Measurements from ENCODE around the gene NDUFA12.

NDUFA12 gene

DNA sequence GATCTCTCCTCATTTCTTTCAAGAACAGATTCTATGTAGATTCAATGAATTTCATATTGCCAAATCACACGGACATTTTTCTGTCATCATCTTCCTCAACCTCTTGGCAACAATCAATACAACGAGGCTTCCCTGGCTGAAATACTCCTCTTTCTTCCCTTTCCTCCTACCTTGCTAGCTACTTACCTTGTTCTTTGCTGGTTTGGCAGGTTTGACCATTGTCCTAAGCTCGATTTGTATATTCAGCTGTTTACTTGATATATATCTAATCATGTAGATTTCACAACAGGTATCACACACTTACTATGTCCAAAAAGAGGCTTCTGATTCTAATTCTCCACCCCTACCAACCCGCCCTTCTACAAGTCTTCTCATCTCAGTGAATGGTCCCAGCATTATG, 23.6 kb downstream of the NDUFA12 start:
- DNase-seq, result no peak

DNA sequence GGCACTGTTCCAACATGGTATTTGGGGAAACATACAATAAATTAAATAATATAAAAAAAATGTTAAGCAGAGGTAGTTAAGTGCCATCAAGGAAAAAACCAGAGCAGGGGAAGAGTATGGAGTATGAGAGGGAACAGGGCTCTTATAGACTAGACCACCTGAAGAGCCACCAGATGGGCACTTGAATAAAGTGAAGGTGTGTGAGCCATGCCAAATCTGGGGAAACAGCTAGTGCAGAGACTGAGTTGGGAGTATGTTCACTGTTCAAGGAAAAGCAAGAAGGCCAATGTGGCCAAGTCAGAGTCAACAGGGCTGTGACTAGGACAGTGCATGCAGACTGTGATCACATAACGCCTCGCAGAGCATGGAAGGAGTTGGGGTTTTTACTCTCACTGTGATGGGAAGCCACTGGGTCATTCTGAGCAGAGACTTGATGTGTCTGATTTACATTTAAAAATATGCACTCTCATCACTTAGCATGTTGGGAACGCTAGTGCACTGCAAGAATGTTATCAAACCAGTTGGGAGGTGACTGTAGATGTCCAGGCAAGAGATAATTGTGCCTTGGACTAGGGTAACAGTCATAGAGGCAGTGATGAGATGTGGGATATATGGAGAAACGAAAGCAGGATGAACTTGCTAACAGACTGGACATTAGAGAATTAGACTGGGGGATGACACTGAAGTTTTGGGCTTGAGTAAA, 25.6 kb downstream of the NDUFA12 start:
- no peak for DNase-seq

DNA sequence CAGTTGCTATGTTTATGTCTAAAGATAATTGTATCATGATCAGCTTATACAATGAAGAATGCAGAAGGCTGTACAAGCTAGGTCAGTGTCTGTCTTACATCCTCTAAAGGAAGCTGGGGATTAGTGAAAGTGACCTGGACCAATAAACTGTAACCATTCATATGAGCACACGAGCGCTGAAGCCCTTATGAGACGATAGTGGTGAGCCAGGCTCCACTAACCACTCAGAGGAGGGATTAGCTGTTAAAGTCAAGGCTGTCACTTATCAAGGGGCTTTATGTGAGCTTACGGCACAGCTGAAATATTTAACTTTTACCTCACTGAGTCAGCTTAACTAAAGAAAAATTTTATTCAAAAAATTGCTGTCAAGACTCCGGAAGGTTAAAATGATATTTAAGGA, 30.3 kb downstream of the NDUFA12 start:
- no peak for DNase-seq

DNA sequence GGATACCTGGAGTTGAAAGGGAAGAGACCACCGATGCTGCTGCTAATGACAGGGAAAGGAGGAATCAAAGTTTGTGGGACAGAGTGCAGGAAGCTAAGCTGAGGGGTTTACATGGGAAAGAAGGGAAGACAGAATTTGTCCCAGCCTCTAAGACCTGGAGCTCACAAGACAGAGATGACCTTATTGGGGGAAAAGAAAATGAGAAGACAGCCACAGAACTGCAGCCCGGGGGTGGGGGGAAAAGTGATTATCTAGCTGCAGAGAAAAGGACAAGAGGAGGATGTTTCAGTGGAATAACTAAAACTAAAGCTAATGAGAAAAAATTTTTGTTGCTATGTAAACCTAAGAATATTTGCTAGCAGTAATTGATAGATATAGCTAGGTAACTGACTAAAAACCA, 30.7 kb downstream of the NDUFA12 start:
- DNase-seq, result no peak

DNA sequence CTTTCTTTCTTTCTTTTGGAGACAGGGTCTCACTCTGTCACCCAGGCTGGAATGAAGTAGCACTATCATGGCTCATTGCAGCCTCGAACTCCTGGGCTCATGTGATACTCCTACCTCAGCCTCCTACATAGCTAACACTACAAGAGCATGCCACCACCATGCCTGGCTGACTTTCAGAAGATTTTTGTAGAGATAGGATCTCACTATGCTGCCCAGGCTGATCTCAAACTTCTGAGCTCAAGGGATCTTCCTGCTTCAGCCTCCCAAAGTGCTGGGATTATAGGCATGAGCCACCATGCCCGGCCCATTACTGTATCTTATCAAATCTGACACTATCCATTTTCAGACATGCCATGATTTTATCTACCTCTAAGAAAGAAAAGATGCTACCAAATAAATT, 31.6 kb downstream of the NDUFA12 start:
- DNase-seq, result no peak

DNA sequence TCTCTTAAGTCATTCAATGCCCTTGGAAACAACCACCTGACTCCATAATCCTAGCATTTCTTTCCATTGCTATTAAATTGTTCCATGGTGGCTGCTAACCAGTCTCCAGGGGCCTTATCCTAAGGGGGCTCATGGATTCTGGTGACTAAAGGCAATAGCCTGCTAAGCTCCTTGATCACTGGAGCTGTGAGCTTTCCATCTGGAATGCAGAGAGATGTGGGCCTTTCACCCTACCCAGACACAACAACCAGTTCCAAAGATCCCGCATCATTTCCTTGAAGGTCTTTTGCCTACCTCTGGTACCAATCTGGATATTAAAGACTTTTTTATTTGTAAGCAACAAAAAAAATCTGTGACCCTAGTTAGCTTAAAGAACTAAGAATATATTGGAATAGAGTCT, 32.9 kb downstream of the NDUFA12 start:
- DNase-seq, result no peak

DNA sequence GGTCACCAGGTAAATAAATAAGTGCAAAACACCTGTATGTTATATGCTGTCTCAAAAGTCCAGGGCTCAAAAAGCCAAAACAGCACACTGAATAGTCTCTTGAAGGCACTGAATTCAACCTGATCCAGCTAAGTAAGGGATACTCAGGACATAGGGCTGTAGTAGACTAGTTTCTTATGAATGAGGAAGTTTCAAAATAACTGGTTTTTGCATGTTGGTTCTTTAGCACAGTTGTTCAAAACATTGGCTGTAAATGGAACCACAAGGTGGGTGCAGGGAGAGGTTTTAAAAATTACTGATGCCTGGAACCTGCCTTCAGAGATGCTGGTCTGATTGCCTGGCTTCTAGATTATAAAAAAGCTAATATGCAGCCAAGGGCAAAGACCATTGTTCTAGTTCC, 34.1 kb downstream of the NDUFA12 start:
- DNase-seq, result no peak

DNA sequence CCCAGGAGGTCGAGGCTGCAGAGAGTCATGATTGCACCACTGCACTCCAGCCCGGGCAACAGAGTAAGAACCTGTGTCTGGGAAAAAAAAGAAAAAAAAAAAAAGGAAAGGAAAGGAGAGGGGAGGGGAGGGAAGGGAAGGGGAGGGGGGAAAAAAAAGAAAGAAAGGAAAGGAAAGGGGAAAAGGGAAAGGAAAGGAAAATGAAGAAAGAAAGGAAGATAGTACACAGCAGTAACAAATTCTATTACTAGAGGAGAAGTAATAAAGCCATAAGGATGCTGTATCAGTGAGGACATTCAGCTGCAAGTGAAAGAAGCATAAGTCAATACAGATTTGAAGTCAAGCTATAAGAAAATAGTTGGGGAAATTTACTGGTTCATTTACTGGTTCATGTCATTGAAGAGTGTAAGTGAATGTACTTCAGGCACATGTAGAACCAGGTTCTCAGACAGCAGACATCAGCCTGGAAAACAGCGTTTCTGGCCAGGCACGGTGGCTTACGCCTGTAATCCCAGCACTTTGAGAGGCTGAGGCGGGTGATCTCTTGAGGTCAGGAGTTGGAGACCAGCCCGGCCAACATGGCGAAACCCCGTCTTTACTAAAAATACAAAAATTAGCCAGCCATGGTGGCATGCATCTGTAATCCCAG, 37.4 kb downstream of the NDUFA12 start:
- DNase-seq, result no peak

DNA sequence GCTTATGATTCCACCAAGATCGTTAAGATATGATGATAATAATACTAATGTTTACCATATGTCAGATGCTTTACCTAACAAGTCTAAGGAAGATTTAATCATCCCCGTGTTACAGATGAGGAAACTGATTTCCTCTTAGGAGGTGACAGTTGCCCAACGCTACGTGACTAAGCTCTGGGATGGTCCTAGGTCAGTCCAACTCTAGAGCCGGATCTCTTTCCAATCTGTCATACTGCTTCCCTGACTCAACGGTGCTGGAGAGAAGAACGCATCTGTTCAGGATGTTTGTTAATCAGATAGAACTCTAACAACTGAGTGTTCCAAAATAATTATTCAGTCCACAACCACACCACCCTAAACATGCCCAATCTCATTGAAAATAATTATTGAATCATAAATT, 39.8 kb downstream of the NDUFA12 start:
- DNase-seq, result no peak

DNA sequence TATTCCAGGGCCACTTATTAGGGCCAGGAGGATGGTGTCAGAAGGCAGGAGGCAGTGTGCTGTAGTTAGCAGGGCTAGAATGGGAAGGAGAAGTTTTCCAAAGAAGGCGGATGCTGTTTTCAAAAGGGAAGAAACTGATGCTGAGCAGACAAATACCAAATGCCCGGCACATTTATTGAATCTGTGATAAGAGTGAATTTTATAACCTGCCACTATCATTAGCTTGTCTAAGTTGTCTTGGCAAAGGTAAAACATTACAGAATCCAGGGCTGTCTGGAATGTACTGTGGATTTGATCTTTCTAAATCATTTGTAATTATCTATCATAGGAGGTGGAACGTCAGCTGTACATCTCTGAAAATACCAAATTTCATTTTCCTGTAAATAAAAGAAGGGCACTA, 40.8 kb downstream of the NDUFA12 start:
- DNase-seq, result no peak

DNA sequence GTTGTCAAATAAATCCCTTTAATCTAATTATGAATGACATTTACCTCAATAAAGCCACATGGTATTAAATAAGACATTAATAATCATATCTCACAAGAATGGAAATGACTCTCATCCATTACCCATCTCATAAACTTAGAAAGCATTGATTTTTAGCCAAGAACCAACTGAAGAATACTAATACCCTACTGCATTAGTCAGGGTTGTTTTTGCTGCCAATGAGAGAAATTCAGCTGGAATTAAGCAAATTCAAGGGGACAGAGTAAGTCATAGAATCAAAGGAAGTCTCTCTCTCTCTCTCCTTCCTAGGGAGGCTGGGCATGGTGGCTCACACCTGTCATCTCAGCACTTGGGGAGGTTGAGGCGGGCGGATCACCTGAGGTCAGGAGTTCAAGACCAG, 41.6 kb downstream of the NDUFA12 start:
- no peak for DNase-seq

DNA sequence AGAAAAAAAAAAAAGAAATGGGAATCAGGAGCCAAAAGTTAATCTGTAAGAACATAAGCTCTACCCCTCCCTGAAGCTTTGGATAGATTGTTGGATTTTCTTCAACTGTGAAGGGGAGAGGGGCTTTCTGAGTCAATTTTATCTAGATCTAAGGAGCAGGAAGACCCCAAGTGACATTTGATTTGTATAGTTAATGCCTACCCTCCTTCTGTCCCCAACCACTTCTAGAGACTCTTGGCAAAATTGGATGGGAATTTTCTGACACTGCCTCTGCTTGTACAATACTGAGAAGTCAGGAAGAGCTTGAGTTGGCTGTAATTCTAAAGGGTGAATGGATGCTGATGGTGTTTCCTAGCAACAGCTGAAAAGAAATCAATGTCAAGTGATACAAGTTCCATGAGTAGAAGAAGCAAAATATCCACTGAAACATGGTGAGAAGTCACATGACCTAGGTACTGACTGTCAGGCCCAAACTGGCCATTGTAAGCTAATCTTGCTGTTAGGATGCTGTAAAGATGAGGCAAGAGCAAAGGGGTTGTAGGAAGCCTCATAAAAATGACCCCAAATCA, 42.2 kb downstream of the NDUFA12 start:
- DNase-seq, result no peak

DNA sequence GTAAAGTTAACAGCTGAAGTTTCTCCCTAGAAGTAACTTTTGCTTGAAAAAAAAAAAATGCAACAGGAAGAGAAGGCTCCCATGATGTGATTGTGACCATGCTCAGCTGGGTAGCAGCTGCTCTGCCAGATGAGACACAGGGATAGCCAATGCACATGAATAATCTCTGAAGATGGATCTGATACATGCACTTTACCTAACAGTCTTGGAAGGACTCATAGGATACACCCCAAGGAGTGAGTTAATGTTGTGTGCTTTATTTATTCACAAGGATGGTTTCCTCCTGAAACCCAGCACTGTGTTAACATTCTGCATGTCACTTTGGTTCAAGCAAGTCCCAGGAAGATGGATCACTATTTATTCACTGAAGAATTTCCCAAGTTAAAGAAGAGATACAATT, 46.5 kb downstream of the NDUFA12 start:
- no peak for DNase-seq

DNA sequence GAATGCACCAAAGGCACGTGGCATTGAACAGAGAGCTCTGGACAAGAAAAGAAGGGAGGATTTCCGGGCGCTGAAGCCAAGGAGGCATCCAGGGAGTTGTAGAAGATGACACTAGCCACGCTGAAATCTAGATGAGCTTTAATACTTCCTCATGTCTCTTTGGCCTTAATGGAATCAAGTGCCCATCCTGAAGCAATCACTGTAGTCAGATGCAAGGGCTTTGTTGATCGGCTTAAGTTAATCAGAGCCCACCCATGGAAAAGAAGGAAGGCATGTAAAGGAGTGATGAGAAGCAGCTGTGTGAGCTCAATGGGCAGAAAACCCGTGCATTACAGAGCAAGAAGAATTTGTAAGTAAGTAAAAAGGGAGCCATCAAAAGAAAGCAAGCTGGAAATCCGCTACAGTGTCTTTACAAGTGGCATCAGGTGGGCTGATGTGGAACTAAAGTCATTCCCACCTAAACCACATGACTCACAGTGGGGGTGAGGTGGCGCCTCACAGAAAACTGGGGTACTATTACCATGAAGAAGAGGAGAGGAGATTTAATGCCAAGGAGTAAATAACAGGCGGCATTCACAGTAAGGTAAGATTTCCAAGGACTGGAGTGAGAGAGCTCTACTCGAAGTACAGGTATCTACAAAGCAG, 48.4 kb downstream of the NDUFA12 start:
- DNase-seq, result no peak

DNA sequence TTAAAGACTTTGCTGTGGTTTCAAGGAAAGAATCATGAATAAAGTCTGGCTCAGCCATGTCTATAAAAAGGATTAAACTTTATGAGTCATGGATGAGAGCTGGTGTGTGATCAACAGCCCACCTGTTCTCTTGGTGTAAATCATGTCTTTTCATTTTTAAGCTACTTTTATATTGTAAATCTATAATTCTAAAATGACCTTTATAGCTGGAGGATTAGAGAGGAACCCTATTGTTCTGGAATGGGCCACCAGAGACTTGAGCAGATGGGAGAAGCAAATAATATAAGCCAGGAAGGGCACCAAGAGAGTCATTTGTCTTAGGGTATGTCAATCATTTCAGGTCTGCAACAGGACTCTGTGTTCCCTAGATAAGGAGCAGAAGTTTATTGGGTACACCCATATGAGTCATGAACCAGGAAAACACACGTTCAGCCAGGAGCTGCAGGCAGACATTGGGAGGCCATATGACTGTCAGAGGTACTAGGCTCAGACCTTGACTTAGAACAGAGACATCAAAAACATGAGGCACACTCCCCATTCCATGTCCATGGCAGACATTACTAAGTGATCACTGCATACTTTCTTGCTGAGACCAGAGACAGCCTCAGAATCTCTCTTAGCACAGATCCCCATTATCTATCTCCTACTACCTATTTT, 49.3 kb downstream of the NDUFA12 start:
- DNase-seq, result no peak

DNA sequence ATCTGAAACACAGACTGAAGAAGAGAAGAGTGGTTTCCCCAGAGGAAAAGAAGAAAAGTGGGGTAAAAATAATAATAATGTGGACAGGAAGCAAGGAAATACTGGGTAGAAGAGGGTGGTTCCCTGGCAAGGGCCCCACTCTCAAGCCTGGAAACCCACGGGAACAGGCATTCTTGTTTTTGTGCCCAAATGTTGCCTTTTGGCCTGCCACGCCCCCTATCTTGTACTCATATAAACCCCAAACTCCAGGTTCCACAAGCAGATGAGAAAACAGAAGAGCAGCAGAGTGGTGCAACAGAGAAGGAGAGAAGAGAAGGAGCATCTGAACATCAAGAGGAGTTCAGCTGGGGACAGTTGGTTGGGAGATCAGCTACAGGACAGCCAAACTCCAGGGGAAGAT, 51.2 kb downstream of the NDUFA12 start:
- DNase-seq, result no peak

DNA sequence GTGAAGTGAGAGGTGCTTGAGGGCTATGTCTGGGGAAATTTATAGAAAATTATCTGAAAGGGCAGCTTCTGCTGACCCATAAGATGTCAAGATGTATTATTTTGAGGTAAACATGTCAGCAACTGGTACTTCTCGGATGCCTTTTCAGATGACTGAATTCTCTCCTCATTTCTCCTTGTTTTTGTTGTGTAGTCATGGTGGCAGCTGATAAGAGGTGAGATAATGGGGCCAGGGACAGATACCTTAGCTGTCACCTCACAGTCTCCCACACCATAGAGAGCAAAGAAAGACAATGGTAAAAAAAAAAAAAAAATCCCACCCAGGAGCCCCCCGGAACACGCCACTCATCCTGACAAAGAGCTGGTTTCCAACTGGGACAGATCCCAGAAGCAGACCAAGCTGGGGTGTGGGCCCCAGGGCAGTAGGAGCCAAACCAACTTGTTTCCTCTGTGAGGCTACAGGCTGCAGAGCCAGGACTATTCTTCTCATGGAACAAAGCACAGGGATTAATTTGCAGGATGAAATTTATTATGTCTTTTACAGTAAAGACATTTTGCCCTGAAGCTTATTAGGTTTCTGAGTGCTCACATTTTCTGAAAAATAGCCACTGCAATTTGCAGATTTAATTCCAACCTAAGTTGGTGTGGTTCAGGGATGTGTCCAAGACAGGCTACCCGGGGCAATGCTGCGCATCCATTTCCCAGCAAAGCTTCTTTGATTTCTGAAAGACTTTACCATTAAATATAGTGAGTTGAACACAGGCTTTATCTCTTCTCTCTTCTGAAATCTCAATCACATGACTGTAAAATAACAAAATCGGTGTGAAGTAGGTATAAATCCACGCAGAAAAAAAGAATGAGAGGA, 52.2 kb downstream of the NDUFA12 start:
- DNase-seq, result no peak

DNA sequence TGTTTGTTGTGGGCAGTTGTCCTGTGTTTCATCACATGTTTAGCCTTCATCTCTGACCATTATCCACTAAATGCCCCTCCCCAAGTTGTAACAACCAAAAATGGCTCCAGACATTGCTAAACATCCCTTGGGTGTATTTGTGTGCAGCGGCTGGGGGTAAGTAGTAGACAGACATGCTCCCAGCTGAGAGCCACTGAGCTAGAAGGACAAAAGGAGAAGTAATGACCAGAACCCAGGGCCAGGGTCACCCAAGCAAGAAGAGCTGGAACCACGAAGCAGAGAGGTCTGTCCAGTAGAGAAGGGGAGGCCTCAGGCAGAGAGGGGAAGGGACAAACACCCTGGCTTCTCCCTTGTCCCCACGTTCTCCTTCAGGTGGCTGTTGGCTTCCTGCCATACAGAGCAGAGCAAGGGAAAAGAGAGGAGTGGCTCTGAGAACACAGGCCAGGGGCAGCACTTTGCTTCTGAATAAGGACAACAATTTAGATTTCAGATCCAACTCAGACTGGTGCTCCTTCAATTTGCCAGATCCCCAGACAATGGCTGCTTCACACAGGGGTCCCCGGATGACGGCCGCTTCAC, 55.2 kb downstream of the NDUFA12 start:
- no peak for DNase-seq

DNA sequence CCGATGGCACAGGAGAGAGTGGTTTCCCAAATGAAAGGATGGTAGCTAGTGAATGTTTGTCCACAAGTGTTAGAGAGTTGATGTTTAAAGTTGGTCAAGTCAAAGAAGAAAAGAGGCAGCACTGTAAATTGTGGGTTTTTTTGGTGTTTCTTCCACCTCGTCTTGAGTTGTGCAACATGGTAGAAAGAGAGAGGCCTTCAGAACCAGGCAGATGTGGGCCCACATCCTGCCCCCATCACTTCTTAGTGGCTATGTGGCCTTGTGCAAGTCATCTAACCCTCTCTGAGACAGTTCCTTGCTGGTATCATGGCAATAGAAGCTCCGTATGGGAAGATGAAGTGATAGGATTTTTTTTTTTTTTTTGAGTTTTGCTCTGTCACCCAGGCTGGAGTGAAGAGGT, 60.8 kb downstream of the NDUFA12 start:
- no peak for DNase-seq

DNA sequence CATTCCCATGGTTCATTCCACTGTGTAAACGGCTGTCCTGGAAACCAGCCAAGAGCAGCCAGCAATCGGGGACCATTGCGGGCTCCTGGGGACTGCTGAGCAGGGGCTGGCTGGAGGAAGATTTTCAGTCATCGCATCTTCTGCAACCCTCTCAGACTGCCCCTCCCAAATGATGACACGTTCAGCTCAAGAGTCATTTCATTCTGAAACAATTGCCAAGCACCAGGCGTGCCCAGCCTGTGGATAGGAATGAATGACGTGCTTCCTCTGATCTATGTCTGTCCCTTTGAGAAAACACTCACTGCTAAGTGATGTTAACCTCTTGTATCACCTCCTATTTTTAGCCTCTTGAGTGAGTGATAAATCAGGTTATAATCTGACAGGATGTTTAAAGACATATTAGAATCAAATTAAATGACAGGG, 62.0 kb downstream of the NDUFA12 start:
- no peak for DNase-seq

DNA sequence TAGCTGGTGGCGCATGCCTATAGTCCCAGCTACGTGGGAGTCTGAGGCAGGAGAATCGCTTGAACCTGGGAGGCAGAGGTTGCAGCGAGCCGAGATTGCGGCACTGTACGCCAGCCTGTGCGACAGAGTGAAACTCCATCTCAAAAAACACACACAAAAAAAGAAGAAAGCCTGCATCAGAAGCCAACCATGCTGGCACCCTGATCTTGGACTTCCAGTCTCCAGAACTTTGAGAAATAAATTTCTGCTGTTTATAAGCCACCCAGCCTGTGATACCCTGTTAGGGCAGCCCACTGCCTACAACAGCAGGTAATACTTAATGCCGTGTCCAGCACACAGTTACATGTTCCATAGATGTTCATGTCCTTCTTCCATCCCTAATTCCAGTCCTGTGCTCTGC, 62.7 kb downstream of the NDUFA12 start:
- DNase-seq, result no peak

DNA sequence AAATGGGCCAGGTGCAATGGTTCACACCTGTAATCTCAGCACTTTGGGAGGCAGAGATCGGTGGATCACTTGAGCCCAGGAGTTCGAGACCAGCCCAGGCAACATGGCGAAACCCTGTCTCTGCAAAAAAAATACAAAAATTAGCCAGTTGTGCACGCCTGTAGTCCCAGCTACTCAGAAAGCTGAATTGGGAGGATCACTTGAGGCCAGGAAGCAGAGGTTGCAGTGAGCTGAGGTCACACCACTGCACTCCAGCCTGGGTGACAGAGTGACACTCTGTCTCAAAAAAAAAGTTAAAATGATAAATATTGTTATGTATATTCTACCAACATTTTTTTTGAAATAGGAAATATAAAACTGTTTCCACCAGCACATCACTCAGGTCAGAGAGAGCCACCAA, 64.9 kb downstream of the NDUFA12 start:
- no peak for DNase-seq

Measured in activated effector memory CD4-positive, alpha-beta T cell treated with Interleukin-2 at 50 U/mL for 16 hours (primary cell).